ENCODE measurements around the gene ZNF419.
"Not testable (repeated sequence)": the region's sequence is repeated elsewhere in the genome, so short reads cannot be mapped to it uniquely, and the experiment has no call there.

ZNF419 gene

GRCh38 chr19:57499680-57500395 is 12.3 kb downstream of the ZNF419 start, which contains the start of gene ZNF773:
Gene ZNF773, plus strand, starts transcription at chr19:57499938. Its CDS starts 143 bp downstream, at chr19:57500081.
- not testable (repeated sequence) for H3K9me3 ChIP-seq (ENCODE audit: insufficient read depth, low read depth, low read length); H3K9me2 ChIP-seq (replicated peaks; ENCODE audit: low read depth, low read length); H3F3A ChIP-seq (ENCODE audit: low read depth); H3K36me3 ChIP-seq (ENCODE audit: insufficient read depth, low read length); H4K20me1 ChIP-seq (ENCODE audit: insufficient read depth, low read length, poor library complexity, severe bottlenecking); H3K27me3 ChIP-seq (ENCODE audit: insufficient read depth, low read length, poor library complexity, severe bottlenecking)
- peak within 1 kb of the TSS; percentile 80 for H3K4me2 ChIP-seq (ENCODE audit: low read depth, low read length, poor library complexity, severe bottlenecking)
- H2AFZ ChIP-seq (ENCODE audit: low read length): peak within 1 kb of the TSS; percentile 80; the same call in 1 of the 2 replicates
- peak within 1 kb of the TSS; percentile 85 for H3K4me3 ChIP-seq (ENCODE audit: low read length, poor library complexity, severe bottlenecking)
- H3K9ac ChIP-seq (ENCODE audit: low read depth, low read length, poor library complexity, severe bottlenecking): peak within 1 kb of the TSS; percentile 80
- peaks cover 16% of the 10 kb centered on the region for H3K4me1 ChIP-seq (ENCODE audit: insufficient read depth, low read length, poor library complexity, severe bottlenecking)
- H3K79me2 ChIP-seq (ENCODE audit: insufficient read depth, low read length): peaks cover 35% of the 10 kb centered on the region

GRCh38 chr19:57500400-57500799 is 12.8 kb downstream of the ZNF419 start:
- not testable (repeated sequence) for H3K9me3 ChIP-seq (ENCODE audit: insufficient read depth, low read depth, low read length)
- H3K4me3 ChIP-seq (ENCODE audit: low read length, poor library complexity, severe bottlenecking): peak overlapping the region; percentile 85

DNA sequence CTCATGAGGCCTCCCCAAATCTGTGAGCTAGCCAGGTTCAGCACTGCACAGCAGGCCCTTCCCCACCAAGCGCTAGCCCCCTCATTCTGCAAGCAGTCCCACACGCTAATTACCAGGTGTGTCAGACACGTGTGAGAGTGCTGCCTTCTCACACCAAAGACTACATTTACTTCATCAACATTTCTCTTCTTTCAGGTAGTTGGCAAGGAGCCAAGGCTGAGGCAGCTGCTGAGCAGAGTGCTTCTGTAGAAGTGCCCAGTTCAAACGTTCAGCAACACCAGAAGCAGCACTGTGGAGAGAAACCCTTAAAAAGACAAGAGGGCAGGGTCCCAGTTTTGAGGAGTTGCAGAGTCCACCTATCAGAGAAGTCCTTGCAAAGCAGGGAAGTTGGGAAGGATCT is 18.6 kb downstream of the ZNF419 start:
- Histone ChIP-seq H3K79me2 (ENCODE audit: insufficient read depth, low read length) (peaks cover 26% of the 10 kb centered on the region; the same call in 1 of the 2 replicates), H4K20me1 (ENCODE audit: insufficient read depth, low read length, poor library complexity, severe bottlenecking) (no peaks in the 10 kb centered on the region), H3K4me2 (ENCODE audit: low read depth, low read length, poor library complexity, severe bottlenecking) (no peak overlapping the region), H3K36me3 (ENCODE audit: insufficient read depth, low read length) (peaks cover 31% of the 10 kb centered on the region), H3K4me3 (ENCODE audit: low read length, poor library complexity, severe bottlenecking) (no peak overlapping the region), H3F3A (ENCODE audit: low read depth) (no peaks in the 10 kb centered on the region), H3K4me1 (ENCODE audit: insufficient read depth, low read length, poor library complexity, severe bottlenecking) (peaks cover 9% of the 10 kb centered on the region), H3K9me3 (ENCODE audit: insufficient read depth, low read depth, low read length) (peaks cover under 1% of the 10 kb centered on the region; the same call in 1 of the 2 replicates), H3K9me2 (replicated peaks; ENCODE audit: low read depth, low read length) (no peaks in the 10 kb centered on the region), H2AFZ (ENCODE audit: low read length) (no peak overlapping the region), H3K9ac (ENCODE audit: low read depth, low read length, poor library complexity, severe bottlenecking) (no peak overlapping the region), H3K27me3 (ENCODE audit: insufficient read depth, low read length, poor library complexity, severe bottlenecking) (no peaks in the 10 kb centered on the region)
- no peak for TF ChIP-seq CTCF (conservative IDR thresholded peaks at IDR 0.05; ENCODE audit: low read length)
- TF ChIP-seq EZH2phosphoT487 (IDR thresholded peaks at IDR 0.05; ENCODE audit: borderline replicate concordance): no peak

More at GRCh38 chr19:57500400-57500799, 12.8 kb downstream of the ZNF419 start:
- not testable (repeated sequence) for H3K9me2 ChIP-seq (replicated peaks; ENCODE audit: low read depth, low read length); H2AFZ ChIP-seq (ENCODE audit: low read length); H4K20me1 ChIP-seq (ENCODE audit: insufficient read depth, low read length, poor library complexity, severe bottlenecking); H3K27me3 ChIP-seq (ENCODE audit: insufficient read depth, low read length, poor library complexity, severe bottlenecking); H3K36me3 ChIP-seq (ENCODE audit: insufficient read depth, low read length); H3F3A ChIP-seq (ENCODE audit: low read depth)
- peak overlapping the region; percentile 80 for H3K9ac ChIP-seq (ENCODE audit: low read depth, low read length, poor library complexity, severe bottlenecking)
- peak overlapping the region; percentile 80 for H3K4me2 ChIP-seq (ENCODE audit: low read depth, low read length, poor library complexity, severe bottlenecking)
- peaks cover 35% of the 10 kb centered on the region for H3K79me2 ChIP-seq (ENCODE audit: insufficient read depth, low read length)
- H3K4me1 ChIP-seq (ENCODE audit: insufficient read depth, low read length, poor library complexity, severe bottlenecking): peaks cover 16% of the 10 kb centered on the region

DNA sequence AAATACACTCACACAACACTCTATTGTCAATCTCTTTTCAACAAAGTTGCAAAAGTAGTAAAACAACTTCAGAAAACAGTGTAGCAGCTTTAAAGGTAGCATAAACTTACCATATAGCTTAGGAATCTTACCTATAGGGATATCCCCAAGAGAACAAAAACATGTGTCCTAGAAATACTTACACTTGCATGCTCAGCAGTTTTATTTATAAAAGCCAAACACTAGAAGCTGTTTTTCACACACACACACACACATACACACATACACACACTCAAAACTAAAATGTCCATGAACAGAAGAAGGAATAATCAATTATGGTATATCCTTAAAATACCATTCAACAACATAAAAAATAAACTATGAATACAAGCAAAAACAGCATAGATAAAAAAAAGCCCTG is 23.9 kb downstream of the ZNF419 start:
- Histone ChIP-seq H3K9me3 (ENCODE audit: insufficient read depth, low read depth, low read length) (peaks cover 32% of the 10 kb centered on the region; the same call in 1 of the 2 replicates), H2AFZ (ENCODE audit: low read length) (no peak overlapping the region), H3K4me1 (ENCODE audit: insufficient read depth, low read length, poor library complexity, severe bottlenecking) (peaks cover 13% of the 10 kb centered on the region), H3K79me2 (ENCODE audit: insufficient read depth, low read length) (no peaks in the 10 kb centered on the region), H3K27me3 (ENCODE audit: insufficient read depth, low read length, poor library complexity, severe bottlenecking) (no peaks in the 10 kb centered on the region), H3F3A (ENCODE audit: low read depth) (no peaks in the 10 kb centered on the region), H4K20me1 (ENCODE audit: insufficient read depth, low read length, poor library complexity, severe bottlenecking) (no peaks in the 10 kb centered on the region), H3K9me2 (replicated peaks; ENCODE audit: low read depth, low read length) (no peaks in the 10 kb centered on the region), H3K9ac (ENCODE audit: low read depth, low read length, poor library complexity, severe bottlenecking) (no peak overlapping the region), H3K4me3 (ENCODE audit: low read length, poor library complexity, severe bottlenecking) (no peak overlapping the region), H3K36me3 (ENCODE audit: insufficient read depth, low read length) (peaks cover 18% of the 10 kb centered on the region), H3K4me2 (ENCODE audit: low read depth, low read length, poor library complexity, severe bottlenecking) (no peak overlapping the region)
- no peak for TF ChIP-seq EZH2phosphoT487 (IDR thresholded peaks at IDR 0.05; ENCODE audit: borderline replicate concordance)
- TF ChIP-seq CTCF (conservative IDR thresholded peaks at IDR 0.05; ENCODE audit: low read length): no peak
